ENCODE data around the gene ITGA8.
"Not testable (repeated sequence)": the region's sequence is repeated elsewhere in the genome, so short reads cannot be mapped to it uniquely, and the experiment has no call there.

The ITGA8 gene

DNA sequence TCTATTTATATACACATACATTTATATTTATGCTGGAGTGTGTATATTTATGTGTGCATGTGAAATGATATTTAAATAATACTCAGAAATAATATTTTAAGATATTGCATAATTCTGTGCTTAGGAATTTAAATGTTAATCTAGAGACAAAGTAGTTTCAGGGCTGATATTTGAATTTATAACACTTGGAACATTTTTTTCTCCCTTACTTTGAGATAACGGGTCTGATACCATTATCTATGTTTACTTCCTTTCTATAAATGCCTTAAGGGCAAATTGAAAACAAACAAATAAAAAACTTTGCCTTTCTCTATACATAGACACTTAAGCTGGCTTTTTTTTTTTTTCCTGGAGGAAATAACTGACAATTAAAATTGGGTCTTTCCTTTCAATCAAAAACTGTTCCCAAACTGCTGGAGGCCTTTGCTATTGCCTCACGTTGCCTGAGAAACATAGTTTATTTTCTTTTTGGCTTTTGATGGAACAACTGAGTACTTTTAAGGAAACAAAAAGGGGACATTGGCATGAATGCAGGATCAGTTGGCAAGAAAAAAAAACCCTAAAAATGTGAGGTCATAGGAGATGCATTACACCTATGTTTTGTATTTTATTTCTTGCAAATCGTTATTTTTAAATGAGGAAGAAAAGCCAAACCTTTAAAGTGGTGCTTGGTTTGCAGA, 98.7 kb downstream of the ITGA8 start:
- no peak for DNase-seq (ENCODE audit: low read depth in 1 of 2, low spot score in 1 of 2)

DNA sequence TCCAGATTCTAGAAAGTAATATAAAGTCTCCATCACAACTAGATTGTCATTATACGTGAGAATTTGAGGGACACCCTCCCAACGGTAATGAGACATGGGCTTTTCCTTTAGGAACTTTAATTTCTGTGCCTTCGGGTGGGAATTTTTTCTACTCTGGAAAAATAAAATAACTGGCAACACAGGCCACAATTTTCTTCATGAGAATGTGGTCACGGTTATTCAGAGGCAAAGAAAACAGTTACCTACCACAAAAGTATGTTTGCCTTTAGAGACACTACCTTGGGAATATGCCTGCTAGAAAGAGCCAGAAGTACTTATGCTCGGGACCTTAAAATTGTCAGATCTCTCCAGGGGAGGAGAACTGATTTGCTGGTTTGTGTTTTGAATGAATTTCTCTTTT, 99.4 kb downstream of the ITGA8 start:
- no peak for DNase-seq (ENCODE audit: low read depth in 1 of 2, low spot score in 1 of 2)

DNA sequence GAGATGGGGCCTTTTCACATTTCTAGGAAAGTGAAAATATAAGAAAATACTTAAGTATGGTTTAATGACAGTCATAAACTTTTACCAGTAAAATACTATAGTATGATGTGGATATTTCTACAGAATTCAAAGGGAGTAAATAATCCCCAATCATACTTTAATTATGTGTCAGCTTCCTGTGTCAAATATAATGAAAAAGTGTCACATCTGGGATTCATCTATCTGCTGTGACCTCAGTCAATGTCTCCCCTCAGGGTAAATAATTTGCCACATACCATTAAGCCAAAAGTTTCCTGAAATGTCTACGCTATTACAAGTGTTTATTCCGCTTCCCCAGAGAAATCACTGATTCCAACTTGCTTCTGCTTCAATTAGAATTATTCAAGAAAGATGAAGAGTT, 110.5 kb downstream of the ITGA8 start:
- no peak for DNase-seq (ENCODE audit: low read depth in 1 of 2, low spot score in 1 of 2)

DNA sequence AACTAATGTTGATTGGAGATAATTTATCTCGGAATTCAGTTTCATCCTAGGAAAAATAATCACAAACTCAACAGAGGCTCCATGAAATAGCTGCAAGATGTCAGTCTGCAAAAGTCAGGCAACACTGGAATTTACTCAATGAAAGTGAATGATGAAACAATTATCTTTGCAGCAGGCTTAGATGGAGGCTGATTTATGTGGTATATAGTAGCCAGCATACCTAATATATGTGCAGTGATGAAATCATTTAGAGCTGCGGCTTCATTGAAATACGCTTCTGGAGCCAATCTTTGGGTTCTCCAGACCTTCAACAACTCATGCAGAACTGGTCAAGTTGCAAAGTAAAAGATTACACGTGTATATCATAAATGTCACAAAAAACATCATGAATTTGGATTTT, 113.3 kb downstream of the ITGA8 start:
- no peak for DNase-seq (ENCODE audit: low read depth in 1 of 2, low spot score in 1 of 2)

DNA sequence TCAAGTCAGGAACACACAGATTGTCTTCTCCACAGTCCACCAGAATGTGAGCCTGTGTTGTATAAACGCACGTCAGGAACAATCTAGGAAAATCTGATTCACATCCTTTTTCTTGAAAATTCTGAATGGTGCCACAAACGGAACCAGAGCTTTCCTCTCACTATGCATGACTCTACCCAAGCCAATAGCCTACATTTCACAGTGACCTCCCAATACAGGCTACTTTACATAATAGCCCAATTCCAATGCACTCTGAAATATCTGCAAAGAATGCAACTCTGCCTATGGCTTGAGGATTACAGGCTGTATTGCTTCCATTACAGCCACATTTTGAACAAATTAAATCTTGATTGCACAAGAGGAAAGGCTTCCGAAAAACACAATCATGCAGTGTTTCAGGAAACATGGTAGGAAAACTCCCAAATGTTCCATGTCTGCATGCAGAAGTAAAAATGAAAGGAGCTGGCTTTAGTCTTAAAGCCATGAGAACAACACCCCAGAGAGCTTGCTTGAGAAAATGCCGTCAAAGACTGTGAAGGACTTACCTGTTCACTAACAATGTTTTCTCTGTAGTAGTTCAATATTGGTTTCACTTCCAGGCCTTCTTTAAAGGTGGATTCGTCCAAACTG, 113.9 kb downstream of the ITGA8 start:
- no peak for DNase-seq (ENCODE audit: low read depth in 1 of 2, low spot score in 1 of 2)

DNA sequence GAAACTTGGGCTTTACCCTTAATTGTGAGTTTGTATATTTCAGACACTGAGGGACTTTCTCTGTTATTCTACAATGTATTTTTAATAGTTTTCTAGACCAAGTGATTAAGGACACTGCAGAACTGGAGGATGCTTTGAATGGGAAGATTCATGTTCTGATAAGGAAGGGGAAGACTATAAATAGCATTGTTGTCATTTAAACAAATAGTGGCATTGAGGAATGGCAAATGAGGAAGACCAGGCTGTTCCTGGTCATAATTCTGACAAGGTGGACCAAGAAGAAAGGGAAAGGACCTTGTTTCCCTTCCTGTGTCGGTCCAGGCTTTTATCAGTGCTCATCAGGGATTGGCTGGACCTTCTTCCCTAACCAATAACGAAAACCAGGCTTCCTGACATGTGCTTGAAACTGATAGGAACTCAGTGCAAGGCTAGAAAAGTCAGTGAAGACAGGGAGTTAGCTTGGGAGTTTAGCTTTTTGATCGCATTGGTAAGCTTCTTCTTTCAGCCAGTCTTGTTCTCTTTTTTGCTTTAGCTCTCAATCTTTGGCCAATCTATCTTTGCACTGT, 116.2 kb downstream of the ITGA8 start:
- no peak for DNase-seq (ENCODE audit: low read depth in 1 of 2, low spot score in 1 of 2)

DNA sequence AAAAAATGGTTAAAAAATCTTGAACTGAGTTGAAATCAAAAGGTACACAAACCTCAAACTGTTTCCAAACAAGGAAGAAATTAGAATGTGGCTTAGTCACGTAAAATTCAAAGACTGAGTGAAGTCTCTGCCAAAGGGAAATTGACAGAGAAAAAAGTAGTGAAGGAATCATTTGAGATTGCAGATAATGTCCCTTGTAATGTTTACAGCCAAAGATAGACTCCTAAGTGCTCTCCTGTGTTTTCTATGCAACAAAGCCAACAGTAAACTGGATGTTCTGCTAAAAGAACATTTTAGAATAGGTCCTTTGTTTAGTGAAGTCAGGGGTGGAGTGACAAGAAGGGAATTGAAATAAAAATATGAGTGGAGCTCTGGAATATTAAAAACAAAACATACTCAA, 117.9 kb downstream of the ITGA8 start:
- DNase-seq (ENCODE audit: low read depth in 1 of 2, low spot score in 1 of 2): no peak

DNA sequence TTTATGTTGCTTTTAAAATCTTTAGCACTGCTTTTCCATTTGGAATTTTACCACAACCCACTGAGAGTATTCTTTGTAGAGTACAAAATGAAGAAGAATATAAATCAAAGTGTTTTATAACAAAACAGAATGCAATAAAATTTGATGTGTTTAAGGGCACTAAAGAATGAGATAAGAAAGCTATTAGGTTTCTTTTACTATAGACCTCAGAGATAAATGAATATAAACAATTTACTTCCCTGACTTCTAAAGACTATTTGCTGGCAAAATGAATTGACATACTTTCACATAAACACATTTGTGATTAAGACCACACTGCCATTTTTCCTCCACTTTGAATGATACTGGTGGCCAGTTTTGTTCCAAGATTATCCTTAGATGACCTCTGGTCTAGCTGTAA, 124.5 kb downstream of the ITGA8 start:
- DNase-seq (ENCODE audit: low read depth in 1 of 2, low spot score in 1 of 2): no peak

DNA sequence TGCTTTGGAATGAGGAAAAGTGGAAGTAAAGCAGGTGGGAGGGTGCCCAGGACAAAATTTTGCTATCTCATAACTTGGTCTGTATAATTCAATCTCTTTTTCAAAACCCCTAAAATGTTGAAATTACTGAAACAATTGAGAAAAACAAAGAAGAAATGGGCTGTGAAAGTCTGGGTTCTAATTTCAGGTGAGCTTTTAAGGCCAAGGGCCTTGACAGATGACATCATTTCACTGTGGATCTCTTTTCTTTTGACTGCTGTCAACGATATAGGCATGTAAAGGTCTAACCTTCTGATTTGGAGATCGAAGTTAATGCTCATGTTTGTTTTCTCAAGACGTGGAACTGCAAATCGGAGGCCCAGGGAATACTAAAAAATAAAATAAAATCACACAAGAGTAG, 127.8 kb downstream of the ITGA8 start:
- DNase-seq (ENCODE audit: low read depth in 1 of 2, low spot score in 1 of 2): no peak

DNA sequence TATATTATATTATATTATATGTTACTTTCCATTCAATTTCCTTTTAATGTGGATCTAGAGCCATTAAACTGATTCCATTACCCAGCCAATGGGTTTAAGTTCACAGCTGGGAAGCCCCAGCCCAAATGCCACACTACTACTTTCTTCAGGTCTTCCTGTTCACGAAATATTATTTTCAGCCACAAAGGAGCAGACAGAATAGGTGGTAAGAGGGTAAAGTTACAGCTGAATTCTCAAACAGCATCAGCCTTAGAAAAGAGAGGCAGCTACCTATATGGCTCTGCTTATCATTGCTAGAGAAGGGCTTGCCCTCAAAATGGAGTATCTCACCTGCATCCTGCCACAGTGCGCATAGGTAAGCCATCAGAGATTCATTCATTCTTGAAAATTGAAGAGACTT, 128.3 kb downstream of the ITGA8 start:
- DNase-seq (ENCODE audit: low read depth in 1 of 2, low spot score in 1 of 2): no peak

DNA sequence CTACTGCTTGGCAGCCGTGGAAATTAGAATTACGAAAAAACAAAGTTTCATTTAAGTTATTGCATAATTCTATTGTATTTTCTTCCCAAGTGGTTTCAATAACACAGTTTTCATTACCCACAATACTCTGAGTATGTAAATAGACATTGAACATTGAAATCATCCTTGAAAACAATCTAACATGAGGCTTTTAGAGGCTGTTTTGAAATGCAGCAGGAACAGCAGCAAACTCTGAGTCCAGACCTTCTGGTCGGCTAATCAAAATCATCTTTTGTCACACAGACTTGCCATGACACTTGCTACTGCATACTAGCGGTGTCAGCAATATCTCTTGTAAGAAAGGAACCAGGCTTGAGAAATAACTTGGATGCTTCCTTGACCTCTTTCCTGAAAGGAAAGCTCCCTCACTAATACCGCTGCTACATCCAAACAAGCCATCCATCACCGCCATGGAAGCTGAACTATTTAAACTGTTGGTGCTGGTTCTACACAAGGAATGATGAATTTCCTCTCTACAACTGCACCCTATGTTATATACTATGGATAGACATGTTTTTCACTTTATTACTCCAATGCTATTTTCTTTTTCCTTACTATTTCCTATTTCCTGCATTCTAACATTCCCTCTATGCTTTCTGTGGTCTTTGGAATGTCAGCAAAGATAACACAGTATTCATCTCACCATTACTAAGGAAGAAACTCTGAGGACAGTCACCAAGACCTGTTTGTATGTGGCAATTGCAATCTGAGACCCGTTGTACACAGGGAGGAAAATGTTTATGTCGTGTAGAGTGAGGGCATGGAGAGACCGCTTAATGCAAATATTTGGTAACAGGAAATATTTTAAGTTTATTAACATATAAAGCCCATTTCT, 130.8 kb downstream of the ITGA8 start:
- no peak for DNase-seq (ENCODE audit: low read depth in 1 of 2, low spot score in 1 of 2)

DNA sequence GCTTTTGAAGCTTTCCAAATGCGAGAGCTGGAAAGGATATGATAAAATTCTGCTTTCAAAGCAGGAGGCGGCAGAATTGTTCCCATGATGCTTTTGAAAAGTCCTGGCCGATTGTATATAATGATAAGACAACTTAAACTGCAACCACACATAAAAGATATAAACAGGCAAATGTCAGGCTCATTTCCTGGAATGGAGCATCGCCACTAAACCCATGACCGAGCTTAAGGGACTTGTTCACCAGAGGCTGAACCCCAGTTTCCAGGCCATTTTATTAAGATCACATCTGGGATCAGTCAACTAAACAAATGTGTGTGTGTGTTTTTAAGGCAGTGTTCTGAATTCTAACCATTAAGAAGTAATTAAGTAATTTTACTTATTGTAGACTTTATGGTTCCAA, 131.6 kb downstream of the ITGA8 start:
- DNase-seq (ENCODE audit: low read depth in 1 of 2, low spot score in 1 of 2): no peak

DNA sequence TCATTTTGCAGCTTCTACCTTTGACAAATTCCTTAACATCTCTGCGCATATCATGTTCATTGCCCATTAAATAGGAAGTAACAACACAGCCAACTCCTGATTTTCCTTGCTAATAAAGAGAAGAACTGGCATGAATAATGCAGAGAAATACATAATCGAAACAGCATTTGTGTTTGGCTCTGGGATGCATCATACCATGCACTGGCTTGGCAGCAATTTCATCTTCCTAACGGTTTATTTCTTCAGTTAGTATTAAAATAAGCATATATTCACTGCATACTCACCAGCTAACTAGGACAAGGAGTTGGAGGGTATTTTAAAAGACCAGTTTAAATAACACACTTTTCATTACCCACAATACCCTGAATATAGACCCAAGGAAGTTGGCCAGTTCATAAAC, 132.5 kb downstream of the ITGA8 start:
- DNase-seq (ENCODE audit: low read depth in 1 of 2, low spot score in 1 of 2): no peak

DNA sequence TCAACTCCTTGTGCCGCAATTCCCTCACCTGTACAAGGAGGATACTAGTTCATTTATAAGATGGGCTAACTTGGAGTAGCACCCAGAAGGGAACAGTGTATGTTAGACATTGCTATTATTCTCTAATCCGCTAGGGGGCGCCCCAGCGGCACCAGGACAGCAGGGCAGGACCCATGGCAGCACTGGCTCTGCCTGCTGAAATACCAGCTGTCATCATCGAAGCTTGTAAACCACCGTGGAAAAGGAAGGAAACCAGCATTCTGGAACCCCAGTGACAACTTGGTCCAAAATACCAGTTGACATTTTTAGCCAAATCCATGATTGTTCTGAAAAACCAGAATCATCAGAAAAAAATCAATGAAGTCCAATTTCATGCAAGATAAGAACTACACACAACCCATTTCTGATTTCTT, 134.4 kb downstream of the ITGA8 start:
- DNase-seq (ENCODE audit: low read depth in 1 of 2, low spot score in 1 of 2): peak in 1 of 2 donors; percentile 8

DNA sequence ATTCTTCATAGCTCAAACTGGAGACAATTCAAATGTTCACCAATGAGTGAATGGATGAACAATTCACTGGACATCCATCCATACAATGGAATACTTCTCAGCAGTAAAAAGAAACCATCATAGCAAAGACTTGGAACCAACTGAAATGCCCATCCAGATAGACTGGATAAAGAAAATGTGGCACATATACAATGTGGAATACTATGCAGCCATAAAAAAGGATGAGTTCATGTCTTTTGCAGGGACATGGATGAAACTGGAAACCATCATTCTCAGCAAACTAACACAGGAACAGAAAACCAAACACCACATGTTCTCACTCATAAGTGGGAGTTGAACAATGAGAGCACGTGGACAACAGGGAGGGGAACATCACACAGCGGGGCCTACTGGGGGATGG, 136.8 kb downstream of the ITGA8 start:
- DNase-seq (ENCODE audit: low read depth in 1 of 2, low spot score in 1 of 2): not testable (repeated sequence)

DNA sequence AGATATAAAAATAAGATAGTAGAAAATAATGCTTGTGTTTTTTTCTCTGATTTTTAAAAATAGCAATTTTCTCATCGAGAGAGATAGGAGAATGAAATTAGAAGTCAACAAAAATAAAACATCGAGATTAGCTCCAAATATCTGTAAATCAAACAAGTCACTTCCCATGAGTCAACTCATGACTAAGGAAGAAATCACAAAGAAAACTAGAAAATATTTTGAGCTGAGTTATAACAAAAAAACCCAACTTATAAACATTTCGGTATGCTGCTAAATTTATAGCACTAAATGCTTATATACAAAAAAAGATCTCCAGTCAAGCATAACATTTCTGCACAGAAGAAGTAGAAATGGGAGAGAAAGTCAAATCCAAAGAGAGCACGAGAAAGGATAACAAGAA, 140.1 kb downstream of the ITGA8 start:
- no peak for DNase-seq (ENCODE audit: low read depth in 1 of 2, low spot score in 1 of 2)

DNA sequence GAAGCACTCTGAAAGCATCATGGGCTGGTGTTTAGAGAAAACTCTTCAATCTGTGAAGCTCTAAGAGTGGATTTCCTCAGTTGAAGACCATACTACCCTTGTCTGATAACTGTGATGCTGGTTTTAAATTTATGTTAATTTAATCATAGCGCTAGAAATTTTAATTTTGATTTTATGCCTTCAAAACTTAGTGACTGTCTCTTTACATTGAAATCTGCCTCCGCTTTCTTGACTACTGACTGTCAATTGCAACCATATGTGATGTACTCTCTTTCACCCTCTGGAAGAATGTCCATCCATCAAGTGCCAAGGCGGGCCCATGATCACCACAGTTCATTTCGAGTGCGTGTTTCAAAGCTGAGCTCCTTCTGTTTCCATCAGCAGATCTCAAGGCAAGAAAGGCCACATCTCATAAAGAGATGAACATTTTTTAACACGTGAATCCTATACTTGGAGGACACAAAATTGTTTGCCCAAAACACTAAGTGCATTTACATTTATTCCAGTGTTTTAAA, 147.1 kb downstream of the ITGA8 start:
- DNase-seq (ENCODE audit: low read depth in 1 of 2, low spot score in 1 of 2): no peak

DNA sequence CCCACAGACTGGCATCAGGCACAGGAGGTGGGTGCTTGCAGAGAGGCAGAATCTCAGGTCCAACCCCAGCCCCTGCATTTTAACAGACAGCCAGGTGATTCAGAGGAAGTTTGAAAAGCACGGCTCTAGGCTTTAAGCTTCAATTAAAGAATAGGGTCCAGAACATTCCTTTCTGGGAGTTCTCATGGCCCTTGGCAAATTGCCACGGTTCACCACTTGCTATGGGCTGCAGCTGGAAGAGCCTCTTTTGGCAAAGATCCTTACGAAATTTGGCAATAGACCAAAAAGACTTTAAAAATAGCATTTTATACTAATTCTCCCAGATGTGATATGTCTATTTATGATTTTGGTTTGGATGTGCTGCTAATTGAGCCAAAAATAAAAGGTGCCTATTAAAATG, 148.1 kb downstream of the ITGA8 start:
- no peak for DNase-seq (ENCODE audit: low read depth in 1 of 2, low spot score in 1 of 2)

DNA sequence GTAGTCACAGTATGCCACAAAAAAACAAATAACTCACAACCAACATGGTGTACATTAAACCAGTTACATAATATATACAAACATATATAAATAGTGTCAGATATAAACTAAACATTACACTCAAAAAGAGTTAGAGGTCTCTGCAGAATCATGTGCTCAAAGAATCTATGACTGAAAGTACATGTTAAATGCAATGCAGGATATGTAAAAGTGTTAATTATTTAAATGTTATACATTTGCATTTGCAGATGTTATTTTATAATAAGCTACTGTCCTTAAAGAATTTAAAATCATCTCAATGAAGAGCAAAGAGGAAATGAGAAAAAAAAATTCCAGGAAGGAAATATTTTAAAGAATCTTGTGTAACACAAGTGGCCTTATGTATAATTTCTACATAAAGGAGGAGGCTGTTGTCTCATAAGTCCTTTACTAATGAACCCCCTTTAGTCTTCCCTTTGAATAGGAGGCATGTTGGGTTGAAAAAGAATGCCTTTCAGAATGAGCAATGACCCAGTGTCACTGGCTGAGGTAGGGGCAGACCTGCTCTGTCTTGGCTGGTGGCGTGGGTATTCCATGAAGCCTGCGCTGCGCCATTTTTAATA, 148.9 kb downstream of the ITGA8 start:
- DNase-seq (ENCODE audit: low read depth in 1 of 2, low spot score in 1 of 2): no peak

DNA sequence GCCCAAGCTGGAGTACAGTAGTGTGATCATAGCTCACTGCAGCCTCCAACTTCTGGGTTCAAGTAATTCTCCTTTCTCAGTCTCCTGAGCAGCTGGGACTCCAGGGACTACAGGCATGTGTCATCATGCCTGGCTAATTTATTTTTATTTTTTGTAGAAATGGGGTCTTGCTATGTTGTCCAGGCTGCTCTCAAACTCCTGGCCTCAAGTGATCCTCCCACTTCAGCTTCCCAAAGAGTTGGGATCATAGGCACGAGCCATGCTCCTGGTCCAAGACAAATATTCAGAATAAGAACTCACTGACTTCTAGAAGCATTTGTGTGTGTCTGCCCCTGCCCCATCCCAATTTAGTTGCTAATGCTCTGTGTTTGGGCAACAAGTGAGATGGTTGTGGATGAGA, 151.8 kb downstream of the ITGA8 start:
- DNase-seq (ENCODE audit: low read depth in 1 of 2, low spot score in 1 of 2): no peak

DNA sequence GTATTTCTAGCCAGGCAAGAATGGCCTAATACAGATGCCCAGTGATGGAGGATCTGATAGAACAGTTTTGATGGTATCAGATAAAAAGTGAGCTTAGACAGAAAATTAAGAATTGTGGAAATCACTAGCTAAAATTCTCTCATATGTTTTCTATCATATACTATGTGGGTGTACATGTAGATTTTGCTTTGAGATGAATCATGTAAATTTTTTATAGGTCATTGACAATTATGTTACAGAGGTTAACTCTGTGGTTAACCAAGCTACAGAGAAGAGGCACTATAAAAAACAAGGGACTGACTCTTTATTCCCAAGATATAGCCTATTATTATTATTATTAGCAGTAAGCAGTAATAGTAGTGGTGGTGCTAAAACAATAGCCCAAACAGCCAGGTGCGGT, 156.5 kb downstream of the ITGA8 start:
- DNase-seq (ENCODE audit: low read depth in 1 of 2, low spot score in 1 of 2): no peak

All from stimulated activated CD4-positive, alpha-beta T cell treated with anti-CD3 and anti-CD28 coated beads, Interleukin-15, amount 100 ng/mL, for 1 hour (primary cell).